ENCODE measurements around the gene LRRC23. TPM values are rescaled to one million over a fixed set of nuclear protein-coding genes. Genes with fewer than 3 reads are reported as not detected.

Gene LRRC23
- polyA plus RNA-seq, 1 donor (not counting 4 experiments of a cell fraction or from before 2014, with no cell fraction given): 7.1 TPM

- Histone ChIP-seq H3K27ac (ENCODE audit: control insufficient read depth, insufficient read depth, low read length) (no peak within 1 kb of the TSS), H3K9me3 (ENCODE audit: control insufficient read depth, low read depth, low read length) (no peaks in the 10 kb centered on the region), H3K79me2 (ENCODE audit: control insufficient read depth, insufficient read depth, low read length) (no peaks in the 10 kb centered on the region), H4K20me1 (ENCODE audit: control insufficient read depth, extremely low read depth, insufficient read depth, low read length) (no peaks in the 10 kb centered on the region), H3K9me1 (ENCODE audit: control insufficient read depth, extremely low read depth, insufficient read depth, low read length) (no peaks in the 10 kb centered on the region), H3K4me1 (ENCODE audit: control insufficient read depth, extremely low read depth, insufficient read depth, low read length) (peaks cover 2% of the 10 kb centered on the region), H3K36me3 (ENCODE audit: control insufficient read depth in 2 of 2, extremely low read depth in 1 of 2, insufficient read depth in 2 of 2, low read length in 2 of 2) (no peaks in the 10 kb centered on the region), H3K9ac (ENCODE audit: control insufficient read depth, extremely low read depth, insufficient read depth, low read length) (no peak within 1 kb of the TSS), H2AFZ (ENCODE audit: control insufficient read depth, low read length) (peak within 1 kb of the TSS; percentile 38), H3K4me2 (ENCODE audit: control insufficient read depth, extremely low read depth, insufficient read depth, low read depth, low read length) (peak within 1 kb of the TSS; percentile 62), H3K27me3 (ENCODE audit: control insufficient read depth, extremely low read depth, insufficient read depth, low read length) (peaks cover 16% of the 10 kb centered on the region), H3K4me3 (ENCODE audit: control insufficient read depth in 2 of 3, extremely low read depth in 1 of 3, insufficient read depth in 2 of 3, low read depth in 1 of 3, low read length in 3 of 3) (peak within 1 kb of the TSS; percentile 38 to 56 (median 47))
- FAIRE-seq (no peak), DNase-seq (ENCODE audit: low read depth, low spot score) (no peak)
- dilution Hi-C loops (cut with MboI; ENCODE audit: extremely low pct_ligation_motif_present, low sequenced_read_pairs): no loop called here
- TF ChIP-seq, protein P1, sequence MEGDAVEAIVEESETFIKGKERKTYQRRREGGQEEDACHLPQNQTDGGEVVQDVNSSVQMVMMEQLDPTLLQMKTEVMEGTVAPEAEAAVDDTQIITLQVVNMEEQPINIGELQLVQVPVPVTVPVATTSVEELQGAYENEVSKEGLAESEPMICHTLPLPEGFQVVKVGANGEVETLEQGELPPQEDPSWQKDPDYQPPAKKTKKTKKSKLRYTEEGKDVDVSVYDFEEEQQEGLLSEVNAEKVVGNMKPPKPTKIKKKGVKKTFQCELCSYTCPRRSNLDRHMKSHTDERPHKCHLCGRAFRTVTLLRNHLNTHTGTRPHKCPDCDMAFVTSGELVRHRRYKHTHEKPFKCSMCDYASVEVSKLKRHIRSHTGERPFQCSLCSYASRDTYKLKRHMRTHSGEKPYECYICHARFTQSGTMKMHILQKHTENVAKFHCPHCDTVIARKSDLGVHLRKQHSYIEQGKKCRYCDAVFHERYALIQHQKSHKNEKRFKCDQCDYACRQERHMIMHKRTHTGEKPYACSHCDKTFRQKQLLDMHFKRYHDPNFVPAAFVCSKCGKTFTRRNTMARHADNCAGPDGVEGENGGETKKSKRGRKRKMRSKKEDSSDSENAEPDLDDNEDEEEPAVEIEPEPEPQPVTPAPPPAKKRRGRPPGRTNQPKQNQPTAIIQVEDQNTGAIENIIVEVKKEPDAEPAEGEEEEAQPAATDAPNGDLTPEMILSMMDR (optimal IDR thresholded peaks at IDR 0.05 in 1 of 3, IDR thresholded peaks at IDR 0.05 in 1 of 3, conservative IDR thresholded peaks at IDR 0.05 in 1 of 3; ENCODE audit: extremely low read depth in 1 of 3, insufficient read depth in 2 of 3, low read length in 3 of 3): no peak
- TF ChIP-seq EZH2 (IDR thresholded peaks at IDR 0.05; ENCODE audit: low read length): no peak
These were observed 9.8 kb downstream of the LRRC23 start, which contains the start of gene ENO2 for GRCh38 chr12:6914246-6914946. Gene ENO2, plus strand, starts transcription at chr12:6914580. Its CDS starts 1,253 bp downstream, at chr12:6915833.

DNA sequence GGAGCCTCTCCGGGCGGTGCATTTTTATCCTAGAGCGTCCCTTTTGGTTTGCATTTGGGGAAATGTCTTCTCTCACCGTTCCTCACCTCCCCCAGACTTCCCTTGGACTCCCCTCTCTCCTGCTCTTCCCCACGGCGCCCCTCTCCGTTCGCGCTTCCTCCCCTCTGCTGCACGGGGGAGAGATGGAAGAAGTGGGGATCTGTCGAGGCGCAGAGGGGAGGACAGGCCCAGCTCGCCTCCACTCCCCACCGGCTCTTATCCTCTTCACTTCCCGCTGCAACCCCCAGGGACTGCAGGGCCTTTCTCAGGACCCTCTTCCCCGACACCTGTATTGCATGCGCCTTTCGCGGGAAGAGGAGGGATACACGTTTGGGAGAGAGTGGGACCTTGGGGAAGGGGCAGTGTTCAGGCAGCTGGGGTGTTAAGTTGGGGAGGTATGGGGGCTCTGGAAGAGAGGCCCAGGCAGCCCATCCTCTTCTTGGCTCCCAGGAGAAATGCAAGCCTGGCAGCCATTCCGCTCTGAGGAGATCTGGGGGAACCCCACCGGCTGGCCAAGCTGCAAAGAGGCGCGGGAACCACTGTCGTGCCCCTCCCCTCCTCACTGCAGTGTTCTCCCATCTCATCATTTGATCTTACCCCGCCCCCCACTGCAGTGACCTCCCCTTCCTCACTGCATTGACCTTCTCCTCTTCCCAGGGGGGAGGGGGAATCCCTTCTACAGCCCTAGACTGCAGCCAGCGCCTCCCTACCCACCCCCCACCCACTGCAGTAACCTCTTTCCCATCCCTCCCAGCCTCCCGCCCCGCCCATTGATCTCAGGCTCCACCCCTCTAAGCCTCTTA, 10.5 kb downstream of the LRRC23 start:
- no peaks in the 10 kb centered on the region for H3K36me3 ChIP-seq (ENCODE audit: control insufficient read depth in 2 of 2, extremely low read depth in 1 of 2, insufficient read depth in 2 of 2, low read length in 2 of 2)
- FAIRE-seq (no peak), DNase-seq (ENCODE audit: low read depth, low spot score) (no peak)
- H3K9me3 ChIP-seq (ENCODE audit: control insufficient read depth, low read depth, low read length): no peaks in the 10 kb centered on the region
- peaks cover 2% of the 10 kb centered on the region for H3K9me1 ChIP-seq (ENCODE audit: control insufficient read depth, extremely low read depth, insufficient read depth, low read length)
- H4K20me1 ChIP-seq (ENCODE audit: control insufficient read depth, extremely low read depth, insufficient read depth, low read length): no peaks in the 10 kb centered on the region
- peak overlapping the region; percentile 38 for H2AFZ ChIP-seq (ENCODE audit: control insufficient read depth, low read length)
- no peaks in the 10 kb centered on the region for H3K79me2 ChIP-seq (ENCODE audit: control insufficient read depth, insufficient read depth, low read length)
- H3K4me1 ChIP-seq (ENCODE audit: control insufficient read depth, extremely low read depth, insufficient read depth, low read length): peaks cover 9% of the 10 kb centered on the region
- dilution Hi-C loops (cut with MboI; ENCODE audit: extremely low pct_ligation_motif_present, low sequenced_read_pairs): no loop called here
- H3K4me2 ChIP-seq (ENCODE audit: control insufficient read depth, extremely low read depth, insufficient read depth, low read depth, low read length): peak overlapping the region; percentile 62
- H3K27me3 ChIP-seq (ENCODE audit: control insufficient read depth, extremely low read depth, insufficient read depth, low read length): peaks cover 16% of the 10 kb centered on the region
- no peak for TF ChIP-seq EZH2 (IDR thresholded peaks at IDR 0.05; ENCODE audit: low read length)
- TF ChIP-seq, protein P1 (optimal IDR thresholded peaks at IDR 0.05 in 1 of 3, IDR thresholded peaks at IDR 0.05 in 1 of 3, conservative IDR thresholded peaks at IDR 0.05 in 1 of 3; ENCODE audit: extremely low read depth in 1 of 3, insufficient read depth in 2 of 3, low read length in 3 of 3): no peak
- H3K27ac ChIP-seq (ENCODE audit: control insufficient read depth, insufficient read depth, low read length): no peak overlapping the region
- no peak overlapping the region for H3K9ac ChIP-seq (ENCODE audit: control insufficient read depth, extremely low read depth, insufficient read depth, low read length)
- peak overlapping the region; percentile 38 to 56 (median 47) for H3K4me3 ChIP-seq (ENCODE audit: control insufficient read depth in 2 of 3, extremely low read depth in 1 of 3, insufficient read depth in 2 of 3, low read depth in 1 of 3, low read length in 3 of 3)
